Measurements from ENCODE around the gene MAN1A2.

DNA sequence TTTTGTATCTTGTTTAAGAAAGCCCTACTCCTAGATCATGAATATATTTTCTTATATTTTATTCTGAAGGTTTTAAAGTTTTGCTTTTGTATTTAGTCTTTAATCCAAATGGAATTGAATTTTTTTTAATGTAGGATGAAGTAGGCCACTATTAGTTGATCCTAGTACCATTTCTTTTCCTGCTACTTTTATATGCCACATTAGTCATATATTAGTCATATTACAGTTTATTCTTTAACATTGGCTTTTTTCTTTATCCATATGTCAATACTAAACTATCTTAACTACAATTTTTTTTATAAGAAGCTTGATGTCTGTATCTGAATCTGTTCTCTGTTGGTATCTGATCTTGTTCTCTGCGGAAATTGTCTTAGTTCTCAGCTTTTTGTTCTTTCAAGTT is 48.8 kb downstream of the MAN1A2 start:
- TF ChIP-seq CTCF (IDR thresholded peaks at IDR 0.05) (no peak), POLR2A (IDR thresholded peaks at IDR 0.05) (no peak)
